ENCODE results near the gene NPM1.

Gene NPM1

DNA sequence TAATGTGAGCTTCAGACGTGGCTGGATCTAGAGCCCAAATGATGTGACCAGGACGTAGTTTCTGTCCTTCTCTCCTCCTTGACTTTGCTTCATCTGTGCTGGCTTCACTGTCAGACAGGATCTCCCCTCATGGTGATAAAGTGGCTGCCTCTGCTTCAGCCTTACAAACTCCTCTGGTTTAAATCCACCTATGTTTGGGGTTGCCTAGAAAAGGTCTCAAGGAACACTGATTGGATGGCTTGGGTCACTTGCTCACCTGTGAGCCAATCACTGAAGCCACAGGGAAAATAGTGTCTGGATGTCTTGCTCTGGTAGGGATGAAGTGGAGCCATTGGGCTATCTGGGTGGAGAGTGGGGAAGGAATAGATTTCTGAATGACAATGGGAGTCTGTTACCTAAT lies 67.9 kb downstream of the NPM1 start:
- Mint-ChIP-seq H3K27ac (ENCODE audit: low read depth) (no peak overlapping the region), H3K27me3 (peaks cover 40% of the 10 kb centered on the region), H3K4me3 (no peak overlapping the region), H3K9me3 (no peaks in the 10 kb centered on the region), H3K4me1 (peaks cover 5% of the 10 kb centered on the region), H3K36me3 (ENCODE audit: insufficient read depth) (no peaks in the 10 kb centered on the region)
- ATAC-seq (replicated peaks; ENCODE audit: extremely low read depth, poor library complexity, severe bottlenecking) (no peak), DNase-seq (ENCODE audit: low spot score in 2 of 2) (no peak)

GRCh38 chr5:171457208-171457981 lies 69.7 kb downstream of the NPM1 start:
- H3K36me3 Mint-ChIP-seq (ENCODE audit: insufficient read depth), result no peaks in the 10 kb centered on the region
- DNase-seq (ENCODE audit: low spot score in 2 of 2) (no peak), ATAC-seq (replicated peaks; ENCODE audit: extremely low read depth, poor library complexity, severe bottlenecking) (no peak)
- H3K27me3 Mint-ChIP-seq, result peaks cover 24% of the 10 kb centered on the region
- no peak overlapping the region for H3K4me3 Mint-ChIP-seq
- no peak overlapping the region for H3K27ac Mint-ChIP-seq (ENCODE audit: low read depth)
- H3K9me3 Mint-ChIP-seq, result no peaks in the 10 kb centered on the region
- no peaks in the 10 kb centered on the region for H3K4me1 Mint-ChIP-seq

- no peak for ATAC-seq (replicated peaks; ENCODE audit: extremely low read depth, poor library complexity, severe bottlenecking)
- Mint-ChIP-seq H3K4me3 (no peak overlapping the region), H3K4me1 (no peaks in the 10 kb centered on the region), H3K9me3 (no peaks in the 10 kb centered on the region), H3K27me3 (peaks cover 24% of the 10 kb centered on the region), H3K36me3 (ENCODE audit: insufficient read depth) (no peaks in the 10 kb centered on the region), H3K27ac (ENCODE audit: low read depth) (no peak overlapping the region)
- DNase-seq (ENCODE audit: low spot score in 2 of 2), result no peak
These were observed 72.2 kb downstream of the NPM1 start for GRCh38 chr5:171459839-171460238.

Data from central memory CD8-positive, alpha-beta T cell (primary cell).